ENCODE data around the gene FGD5.

DNA sequence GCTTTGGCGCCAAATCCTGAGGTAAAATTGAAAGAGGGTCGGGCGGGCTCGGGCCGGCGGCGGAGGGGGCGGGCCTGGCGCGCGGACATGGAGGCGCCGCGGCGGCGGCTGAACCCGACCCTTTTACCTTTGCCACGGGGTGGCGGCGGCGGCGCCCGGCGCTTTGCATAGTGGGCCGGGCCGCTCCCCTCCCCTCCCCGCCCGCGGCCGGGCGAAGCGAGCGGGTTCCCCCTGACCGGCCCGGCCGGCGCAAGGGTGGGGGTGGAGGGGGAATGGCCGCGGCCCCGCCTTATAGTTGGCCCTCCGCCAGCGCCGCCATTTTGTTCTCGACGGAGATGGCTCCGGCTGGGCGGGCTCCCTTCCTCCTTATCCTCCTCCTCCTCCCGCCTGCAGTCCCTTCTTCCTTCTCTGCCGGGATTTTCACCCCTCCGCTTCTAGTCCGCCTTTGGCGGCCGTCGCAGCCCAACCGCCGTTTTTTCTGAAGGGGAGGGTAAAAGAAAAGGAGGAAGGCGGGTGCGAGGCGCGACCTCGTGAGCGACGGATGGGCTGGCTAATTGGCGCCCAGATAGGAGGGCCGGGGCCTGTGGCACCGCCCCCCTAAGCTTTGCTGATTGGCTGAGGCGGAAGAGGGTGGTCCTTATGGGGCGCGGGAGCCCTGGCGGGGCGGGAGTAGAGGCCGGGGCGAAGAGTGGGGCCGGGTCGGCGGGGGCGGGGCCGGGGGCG lies 129.3 kb downstream of the FGD5 start:
- TF ChIP-seq GATA2 (IDR thresholded peaks at IDR 0.05; ENCODE audit: low read depth, low read length) (no peak), GATA3 (IDR thresholded peaks at IDR 0.05; ENCODE audit: low read depth, low read length) (no peak)
